ENCODE data around the gene BUD31. TPM values are rescaled to one million over a fixed set of nuclear protein-coding genes. Genes with fewer than 3 reads are reported as not detected.
A peak's percentile ranks its signal among the peaks of the same experiment; 100 is the strongest.

BUD31 gene
- total and polyA plus RNA-seq, 2 of the 13 experiments (the other 11 are each of a cell fraction or from before 2014, with no cell fraction given): 35.1 to 79.1 TPM

DNA sequence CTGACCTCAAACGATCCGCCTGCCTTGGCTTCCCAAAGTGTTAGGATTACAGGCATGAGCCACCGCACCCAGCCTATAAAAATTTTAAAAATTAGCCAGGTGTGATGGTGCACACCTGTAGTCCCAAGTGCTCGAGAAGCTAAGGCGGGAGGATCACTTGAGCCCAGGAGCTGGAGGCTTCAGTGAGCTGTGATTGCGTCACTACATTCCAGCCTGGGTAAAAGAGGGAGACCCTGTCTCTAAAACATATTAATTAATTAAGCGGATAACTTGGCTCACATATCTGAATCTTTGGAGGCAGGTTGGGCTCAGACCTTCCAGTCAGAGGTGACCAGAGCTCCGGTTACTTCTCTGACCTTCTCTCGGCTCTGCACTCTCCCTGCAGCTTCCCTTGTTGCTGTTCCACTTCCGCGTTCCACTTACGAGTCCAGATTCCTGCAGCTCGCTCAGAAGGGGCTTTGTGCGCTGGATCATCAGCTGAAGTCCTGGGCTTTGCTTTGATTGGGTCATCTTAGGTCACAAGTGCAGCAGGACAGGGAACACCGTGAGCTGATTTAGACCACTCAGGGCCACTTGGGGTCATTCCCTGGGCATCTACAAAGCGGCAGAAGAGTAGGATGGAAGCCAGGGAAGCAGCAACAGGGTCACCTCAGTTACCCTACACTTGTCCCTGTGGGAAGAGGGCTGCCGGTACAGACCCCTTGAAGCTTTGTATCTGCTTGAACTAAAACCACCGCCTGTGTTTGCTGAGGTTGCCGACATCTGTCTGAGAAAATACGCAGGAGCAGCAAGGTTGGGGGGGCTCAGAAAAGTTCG lies 36.3 kb upstream of the BUD31 start (continued):
- TF ChIP-seq, protein P1, sequence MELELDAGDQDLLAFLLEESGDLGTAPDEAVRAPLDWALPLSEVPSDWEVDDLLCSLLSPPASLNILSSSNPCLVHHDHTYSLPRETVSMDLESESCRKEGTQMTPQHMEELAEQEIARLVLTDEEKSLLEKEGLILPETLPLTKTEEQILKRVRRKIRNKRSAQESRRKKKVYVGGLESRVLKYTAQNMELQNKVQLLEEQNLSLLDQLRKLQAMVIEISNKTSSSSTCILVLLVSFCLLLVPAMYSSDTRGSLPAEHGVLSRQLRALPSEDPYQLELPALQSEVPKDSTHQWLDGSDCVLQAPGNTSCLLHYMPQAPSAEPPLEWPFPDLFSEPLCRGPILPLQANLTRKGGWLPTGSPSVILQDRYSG (CRISPR knock-in tag; IDR thresholded peaks at IDR 0.05): no peak
- peak; percentile 79 for TF ChIP-seq XRCC5 (optimal IDR thresholded peaks at IDR 0.05; ENCODE audit: low read length)
- TF ChIP-seq PPARG (CRISPR knock-in tag; conservative IDR thresholded peaks at IDR 0.05): 0 out of 2 replicates have a peak, but pooled peaks have one; percentile 63
- TF ChIP-seq MEIS1 (CRISPR knock-in tag; IDR thresholded peaks at IDR 0.05; ENCODE audit: borderline replicate concordance): 0 out of 2 replicates have a peak, but pooled peaks have one; percentile 25
- 0 out of 2 replicates have a peak, but pooled peaks have one; percentile 53 for TF ChIP-seq ATF1 (CRISPR knock-in tag; IDR thresholded peaks at IDR 0.05)
- TF ChIP-seq MAZ (IDR thresholded peaks at IDR 0.05; ENCODE audit: borderline replicate concordance, low read depth, low read length): 0 out of 2 replicates have a peak, but pooled peaks have one; percentile 44
- no peak for TF ChIP-seq MAZ (CRISPR knock-in tag; IDR thresholded peaks at IDR 0.05; ENCODE audit: low read depth)
- TF ChIP-seq TBL1XR1 (IDR thresholded peaks at IDR 0.05; ENCODE audit: borderline replicate concordance, low read length, partially characterized antibody): no peak
- TF ChIP-seq MTF1 (CRISPR knock-in tag; IDR thresholded peaks at IDR 0.05): no peak
- TF ChIP-seq ATF2 (CRISPR knock-in tag; IDR thresholded peaks at IDR 0.05): peak; percentile 47; the same call in 1 of the 2 replicates
- TF ChIP-seq, protein P2, sequence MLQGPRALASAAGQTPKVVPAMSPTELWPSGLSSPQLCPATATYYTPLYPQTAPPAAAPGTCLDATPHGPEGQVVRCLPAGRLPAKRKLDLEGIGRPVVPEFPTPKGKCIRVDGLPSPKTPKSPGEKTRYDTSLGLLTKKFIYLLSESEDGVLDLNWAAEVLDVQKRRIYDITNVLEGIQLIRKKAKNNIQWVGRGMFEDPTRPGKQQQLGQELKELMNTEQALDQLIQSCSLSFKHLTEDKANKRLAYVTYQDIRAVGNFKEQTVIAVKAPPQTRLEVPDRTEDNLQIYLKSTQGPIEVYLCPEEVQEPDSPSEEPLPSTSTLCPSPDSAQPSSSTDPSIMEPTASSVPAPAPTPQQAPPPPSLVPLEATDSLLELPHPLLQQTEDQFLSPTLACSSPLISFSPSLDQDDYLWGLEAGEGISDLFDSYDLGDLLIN (CRISPR knock-in tag; IDR thresholded peaks at IDR 0.05; ENCODE audit: borderline replicate concordance): no peak
- no peak for TF ChIP-seq ZNF33A (CRISPR knock-in tag; IDR thresholded peaks at IDR 0.05; ENCODE audit: borderline replicate concordance)
- TF ChIP-seq SP2 (CRISPR knock-in tag; IDR thresholded peaks at IDR 0.05): no peak
- TF ChIP-seq RNF2 (conservative IDR thresholded peaks at IDR 0.05; ENCODE audit: low read depth): no peak
- TF ChIP-seq, protein P3, sequence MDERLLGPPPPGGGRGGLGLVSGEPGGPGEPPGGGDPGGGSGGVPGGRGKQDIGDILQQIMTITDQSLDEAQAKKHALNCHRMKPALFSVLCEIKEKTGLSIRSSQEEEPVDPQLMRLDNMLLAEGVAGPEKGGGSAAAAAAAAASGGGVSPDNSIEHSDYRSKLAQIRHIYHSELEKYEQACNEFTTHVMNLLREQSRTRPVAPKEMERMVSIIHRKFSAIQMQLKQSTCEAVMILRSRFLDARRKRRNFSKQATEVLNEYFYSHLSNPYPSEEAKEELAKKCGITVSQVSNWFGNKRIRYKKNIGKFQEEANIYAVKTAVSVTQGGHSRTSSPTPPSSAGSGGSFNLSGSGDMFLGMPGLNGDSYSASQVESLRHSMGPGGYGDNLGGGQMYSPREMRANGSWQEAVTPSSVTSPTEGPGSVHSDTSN (CRISPR knock-in tag; IDR thresholded peaks at IDR 0.05): no peak
- TF ChIP-seq GABPB1 (CRISPR knock-in tag; IDR thresholded peaks at IDR 0.05): 0 out of 2 replicates have a peak, but pooled peaks have one; percentile 4
- no peak for TF ChIP-seq SIN3B (IDR thresholded peaks at IDR 0.05; ENCODE audit: low read length)
- TF ChIP-seq YEATS2 (CRISPR knock-in tag; IDR thresholded peaks at IDR 0.05; ENCODE audit: borderline replicate concordance): no peak; the same call in 1 of the 2 replicates
- TF ChIP-seq SRSF9 (IDR thresholded peaks at IDR 0.05; ENCODE audit: borderline replicate concordance, insufficient read depth, low read depth, low read length, poor library complexity, severe bottlenecking): no peak
- peak; percentile 67 for TF ChIP-seq NFYB (CRISPR knock-in tag; IDR thresholded peaks at IDR 0.05)

All from HepG2 (cell line).